Adrenal gland (tissue), 5 donors: ENCODE data around the gene JAK3.

Experiments used
- POLR2A ChIP-seq, 2 donors: fragments of 450-650 bp; IDR thresholded peaks; one replicate each; pipeline ENCODE4 v1.6.1; 2017; ENCODE audit warnings: antibody characterized with exemption in 2 of 2, mild to moderate bottlenecking in 2 of 2, moderate library complexity in 1 of 2
- TF ChIP-seq, protein P1 (sequence below), 6 experiments: fragments of 450-650 bp in 4 of 6; fragments of 200-600 bp in 2 of 6; sonication (generic) in 1 of 6; IDR thresholded peaks; 1 replicate in 5 of 6; 2 replicates in 1 of 6; pipeline versions ENCODE4 v1.5.1 to v1.8.0; 2016 to 2021; ENCODE audit warnings: antibody characterized with exemption in 6 of 6, mild to moderate bottlenecking in 2 of 6, moderate library complexity in 1 of 6
- donor health status: DM: no; HTN: no; CAD: no.

DNA sequence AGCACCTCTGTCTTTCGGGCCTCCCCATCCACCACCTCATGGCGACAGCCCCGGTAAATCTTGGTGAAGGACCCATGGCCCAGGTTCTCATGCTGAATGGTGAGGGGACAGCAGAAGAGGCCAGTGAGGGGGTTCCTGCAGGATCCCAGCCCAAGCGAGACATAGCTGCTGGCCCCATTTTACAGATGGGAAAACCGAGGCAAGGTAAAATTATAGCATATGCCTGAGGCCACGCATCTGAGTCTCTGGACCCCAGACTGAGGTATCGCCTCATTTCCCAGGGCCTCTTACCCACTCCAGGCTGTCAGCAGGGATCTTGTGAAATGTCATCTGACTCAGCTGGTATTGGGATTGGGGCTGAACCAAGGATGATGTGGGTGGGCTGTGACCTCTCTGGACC is 9.8 kb downstream of the JAK3 start:
- TF ChIP-seq, protein P1, sequence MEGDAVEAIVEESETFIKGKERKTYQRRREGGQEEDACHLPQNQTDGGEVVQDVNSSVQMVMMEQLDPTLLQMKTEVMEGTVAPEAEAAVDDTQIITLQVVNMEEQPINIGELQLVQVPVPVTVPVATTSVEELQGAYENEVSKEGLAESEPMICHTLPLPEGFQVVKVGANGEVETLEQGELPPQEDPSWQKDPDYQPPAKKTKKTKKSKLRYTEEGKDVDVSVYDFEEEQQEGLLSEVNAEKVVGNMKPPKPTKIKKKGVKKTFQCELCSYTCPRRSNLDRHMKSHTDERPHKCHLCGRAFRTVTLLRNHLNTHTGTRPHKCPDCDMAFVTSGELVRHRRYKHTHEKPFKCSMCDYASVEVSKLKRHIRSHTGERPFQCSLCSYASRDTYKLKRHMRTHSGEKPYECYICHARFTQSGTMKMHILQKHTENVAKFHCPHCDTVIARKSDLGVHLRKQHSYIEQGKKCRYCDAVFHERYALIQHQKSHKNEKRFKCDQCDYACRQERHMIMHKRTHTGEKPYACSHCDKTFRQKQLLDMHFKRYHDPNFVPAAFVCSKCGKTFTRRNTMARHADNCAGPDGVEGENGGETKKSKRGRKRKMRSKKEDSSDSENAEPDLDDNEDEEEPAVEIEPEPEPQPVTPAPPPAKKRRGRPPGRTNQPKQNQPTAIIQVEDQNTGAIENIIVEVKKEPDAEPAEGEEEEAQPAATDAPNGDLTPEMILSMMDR (IDR thresholded peaks at IDR 0.05) = no peak
- no peak for TF ChIP-seq POLR2A (IDR thresholded peaks at IDR 0.05)
